Mucosa of descending colon (tissue), 3 donors: ENCODE measurements around the gene B3GAT3. TPM values are rescaled to one million over a fixed set of nuclear protein-coding genes. Genes with fewer than 3 reads are reported as not detected.

Experiments
- ATAC-seq: fragments of 200-7000 bp; cut with Tn5 transposase; one replicate; pipeline ENCODE4 v1.9.1; 2020; ENCODE audit warnings: mild to moderate bottlenecking, moderate library complexity
- DNase-seq, 3 donors: peaks; one replicate each; pipeline ENCODE4 v3.0.0-alpha.2; 2020
- H3K36me3 ChIP-seq: fragments of 200-600 bp; one replicate; pipeline ENCODE4 v1.8.0; 2021; ENCODE audit warnings: low read depth, mild to moderate bottlenecking
- H3K4me1 ChIP-seq: fragments of 200-600 bp; one replicate; pipeline ENCODE4 v1.8.0; 2021; ENCODE audit warnings: low read depth, mild to moderate bottlenecking
- H3K4me3 ChIP-seq: fragments of 200-600 bp; one replicate; pipeline ENCODE4 v1.8.0; 2021; ENCODE audit warnings: mild to moderate bottlenecking
- H3K9me3 ChIP-seq: fragments of 200-600 bp; one replicate; pipeline ENCODE4 v1.8.0; 2021; ENCODE audit warnings: mild to moderate bottlenecking
- CTCF ChIP-seq: fragments of 200-600 bp; IDR thresholded peaks from one replicate; pipeline ENCODE4 v1.8.0; 2022; ENCODE audit warnings: antibody characterized with exemption, mild to moderate bottlenecking
- intact Hi-C, 2 donors: fragments of 100-400 bp; cut with DNase I in 1 of 2; cut with micrococcal nuclease in 1 of 2; formaldehyde crosslinking; loops; one replicate each; pipeline versions ENCODE4 v1.11.0 to v1.11.1; 2022; cut with DNase I, micrococcal nuclease
- total RNA-seq, 3 donors: library from RNA; stranded (reverse); fragmentation: NEBNext Ultra II Directional in 2 of 3; extraction: Animal tissue kit (Norgen Biotek cat#: 25700) in 2 of 3; gene quantifications; one replicate each; pipeline versions ENCODE4 v1.2.1 to v1.2.4, GENCODE V29; 2021 to 2023
- donor health status: DM: no; HTN: no; CAD: no; lungs with moderate emphysema.
- donor health status: DM: no; HTN: no; CAD: no.
- donor health status: DM: no; HTN: yes; CAD: no.

B3GAT3 gene
- total RNA-seq, 3 donors from 2014 or later, result 27.3 to 34.2 (median 29.1) TPM

GRCh38 chr11:62601122-62601371, 20.7 kb downstream of the B3GAT3 start:
- TF ChIP-seq CTCF, result no peak
- Histone ChIP-seq H3K4me1 (peaks cover 28% of the 10 kb centered on the region), H3K9me3 (no peaks in the 10 kb centered on the region), H3K36me3 (no peaks in the 10 kb centered on the region), H3K4me3 (peak overlapping the region; percentile 88)
- DNase-seq (no peak), ATAC-seq (peak; percentile 23)
- intact Hi-C loops, result loop anchor here in 1 of 2 donors (2.0 kb wide), 1 partner anchor 72 kb away; the partner anchor contains the start of gene LBHD1

GRCh38 chr11:62600367-62601121, 21.2 kb downstream of the B3GAT3 start:
- Histone ChIP-seq H3K4me1 (peaks cover 28% of the 10 kb centered on the region), H3K4me3 (peak overlapping the region; percentile 88), H3K36me3 (no peaks in the 10 kb centered on the region), H3K9me3 (no peaks in the 10 kb centered on the region)
- intact Hi-C loops, result loop anchor here in 1 of 2 donors (2.0 kb wide), 1 partner anchor 72 kb away; the partner anchor contains the start of gene LBHD1
- peak; percentile 0 for ATAC-seq
- no peak for TF ChIP-seq CTCF
- DNase-seq, result no peak

GRCh38 chr11:62599901-62600300, 21.9 kb downstream of the B3GAT3 start:
- no peaks in the 10 kb centered on the region for H3K9me3 ChIP-seq
- TF ChIP-seq CTCF, result no peak
- no peak overlapping the region for H3K4me3 ChIP-seq
- DNase-seq, result no peak
- intact Hi-C loops, result loop anchor here in 1 of 2 donors (2.0 kb wide), 1 partner anchor 73 kb away; the partner anchor contains the start of gene LBHD1
- H3K36me3 ChIP-seq, result no peaks in the 10 kb centered on the region
- no peak for ATAC-seq
- peaks cover 28% of the 10 kb centered on the region for H3K4me1 ChIP-seq

GRCh38 chr11:62599069-62599696, 22.6 kb downstream of the B3GAT3 start:
- Histone ChIP-seq H3K9me3 (no peaks in the 10 kb centered on the region), H3K4me3 (no peak overlapping the region), H3K4me1 (peaks cover 28% of the 10 kb centered on the region), H3K36me3 (no peaks in the 10 kb centered on the region)
- TF ChIP-seq CTCF, result no peak
- intact Hi-C loops, result no loop called here
- DNase-seq (peak; percentile 90 to 97 (median 94)), ATAC-seq (peak; percentile 66)

GRCh38 chr11:62595124-62595523, 26.7 kb downstream of the B3GAT3 start:
- no peak for ATAC-seq
- Histone ChIP-seq H3K36me3 (no peaks in the 10 kb centered on the region), H3K9me3 (no peaks in the 10 kb centered on the region), H3K4me3 (no peak overlapping the region), H3K4me1 (peaks cover 31% of the 10 kb centered on the region)
- TF ChIP-seq CTCF, result no peak
- intact Hi-C loops, result no loop called here
- DNase-seq, result peak in 2 of 3 donors; percentile 3 to 34
